Liver (tissue), 9 donors: ENCODE measurements around the gene PTPRD. TPM values are rescaled to one million over a fixed set of nuclear protein-coding genes. Genes with fewer than 3 reads are reported as not detected.

ENCODE experiments used
- DNase-seq: peaks from one replicate; pipeline ENCODE4 v3.0.0-alpha.2; 2017; ENCODE audit warnings: low spot score
- H3K27ac ChIP-seq, 2 donors: one replicate each; pipeline ENCODE4 v1.7.0; 2013; ENCODE audit warnings: inconsistent platforms in 2 of 2, low read length in 2 of 2, control low read depth in 1 of 2, low read depth in 1 of 2, mild to moderate bottlenecking in 1 of 2
- H3K27me3 ChIP-seq, 4 donors: one replicate each; pipeline versions ENCODE4 v1.6.1 to v1.7.0; 2013; ENCODE audit warnings: low read length in 3 of 4, inconsistent platforms in 1 of 4, mild to moderate bottlenecking in 1 of 4, moderate library complexity in 1 of 4; ENCODE audit not compliant: control insufficient read depth in 4 of 4, insufficient read depth in 4 of 4
- H3K36me3 ChIP-seq, 4 donors: one replicate each; pipeline versions ENCODE4 v1.6.1 to v1.7.0; 2013; ENCODE audit warnings: low read length in 3 of 4, mild to moderate bottlenecking in 3 of 4, low read depth in 1 of 4, moderate library complexity in 1 of 4; ENCODE audit not compliant: control insufficient read depth in 4 of 4, insufficient read depth in 3 of 4
- H3K4me1 ChIP-seq, 4 donors: one replicate each; pipeline versions ENCODE4 v1.6.1 to v1.7.0; 2013; ENCODE audit warnings: low read length in 3 of 4, mild to moderate bottlenecking in 3 of 4, moderate library complexity in 1 of 4; ENCODE audit not compliant: control insufficient read depth in 4 of 4, insufficient read depth in 4 of 4
- H3K4me3 ChIP-seq, 3 donors: one replicate each; pipeline versions ENCODE4 v1.6.1 to v1.7.0; 2013; ENCODE audit warnings: low read length in 3 of 3, control low read depth in 1 of 3, low read depth in 1 of 3, mild to moderate bottlenecking in 1 of 3
- H3K9ac ChIP-seq, 2 donors: one replicate each; pipeline ENCODE4 v1.7.0; 2013; ENCODE audit warnings: low read length in 2 of 2, mild to moderate bottlenecking in 2 of 2, moderate library complexity in 2 of 2, control low read depth in 1 of 2, low read depth in 1 of 2
- H3K9me3 ChIP-seq, 4 donors: one replicate each; pipeline versions ENCODE4 v1.6.1 to v1.7.0; 2013; ENCODE audit warnings: low read length in 3 of 4; ENCODE audit not compliant: control insufficient read depth in 4 of 4
- CTCF ChIP-seq: fragments of 150-350 bp; IDR thresholded peaks from 2 replicates; pipeline ENCODE4 v1.5.1; 2017; ENCODE audit warnings: improper control_type of control experiment, low read depth, low read length; ENCODE audit not compliant: missing input control
- EGR1 ChIP-seq, 2 donors: IDR thresholded peaks; 2 replicates each; pipeline ENCODE4 v1.6.1; 2016 to 2018; ENCODE audit warnings: antibody characterized with exemption in 2 of 2, low read depth in 2 of 2
- FOXA1 ChIP-seq: IDR thresholded peaks from 2 replicates; pipeline ENCODE4 v1.6.1; 2016; ENCODE audit warnings: antibody characterized with exemption
- FOXA2 ChIP-seq: IDR thresholded peaks from 2 replicates; pipeline ENCODE4 v1.6.1; 2016; ENCODE audit warnings: antibody characterized with exemption
- GABPA ChIP-seq, 2 donors: IDR thresholded peaks in 1 of 2; conservative IDR thresholded peaks in 1 of 2; 2 replicates each; pipeline ENCODE4 v1.6.1; 2016; ENCODE audit warnings: antibody characterized with exemption in 2 of 2, mild to moderate bottlenecking in 1 of 2, moderate library complexity in 1 of 2
- HNF4A ChIP-seq, 2 donors: conservative IDR thresholded peaks; 2 replicates each; pipeline ENCODE4 v1.6.1; 2016; ENCODE audit warnings: antibody characterized with exemption in 2 of 2, mild to moderate bottlenecking in 2 of 2
- HNF4G ChIP-seq: IDR thresholded peaks from 2 replicates; pipeline ENCODE4 v1.6.1; 2016; ENCODE audit warnings: antibody characterized with exemption
- JUND ChIP-seq, 2 donors: IDR thresholded peaks; 2 replicates each; pipeline ENCODE4 v1.6.1; 2016; ENCODE audit warnings: antibody characterized with exemption in 2 of 2
- NR2F2 ChIP-seq: IDR thresholded peaks from 2 replicates; pipeline ENCODE4 v1.6.1; 2016; ENCODE audit warnings: antibody characterized with exemption
- RAD21 ChIP-seq, 2 donors: IDR thresholded peaks; 2 replicates each; pipeline ENCODE4 v1.6.1; 2016; ENCODE audit warnings: antibody characterized with exemption in 2 of 2, mild to moderate bottlenecking in 2 of 2
- RXRA ChIP-seq, 2 donors: IDR thresholded peaks; 2 replicates each; pipeline ENCODE4 v1.6.1; 2017 to 2018; ENCODE audit warnings: antibody characterized with exemption in 2 of 2, mild to moderate bottlenecking in 1 of 2
- SP1 ChIP-seq: IDR thresholded peaks from 2 replicates; pipeline ENCODE4 v1.6.1; 2018; ENCODE audit warnings: antibody characterized with exemption, mild to moderate bottlenecking
- TAF1 ChIP-seq: conservative IDR thresholded peaks from 2 replicates; pipeline ENCODE4 v1.6.1; 2016; ENCODE audit warnings: antibody characterized with exemption, mild to moderate bottlenecking
- WGBS: extraction: QIAGEN DNeasy Blood & Tissue Kit; methylation state at CpG from one replicate; pipeline ENCODE4 v1.1.7; 2013; 5-methylcytosine and 5-hydroxymethylcytosine counted together
- polyA plus RNA-seq, 2 donors: library from polyadenylated mRNA; stranded (reverse) in 1 of 2; unstranded in 1 of 2; fragments of 200-250 nt in 1 of 2; fragments of >200 nt in 1 of 2; fragmentation: Nextera tagmentation in 1 of 2; extraction: Ambion mirVana in 1 of 2; gene quantifications; one replicate each; pipeline versions ENCODE4 v1.2.1 to v1.2.3, GENCODE V29; 2013 to 2015
- total RNA-seq, 2 donors: library from RNA; depleted of rRNA; stranded (reverse); fragments of >200 nt; gene quantifications; one replicate each; pipeline ENCODE4 v1.2.3, GENCODE V29; 2014
- TF ChIP-seq, protein P1 (sequence below): IDR thresholded peaks from 2 replicates; pipeline ENCODE4 v1.6.1; 2016; ENCODE audit warnings: antibody characterized with exemption
- TF ChIP-seq, protein P2 (sequence below): IDR thresholded peaks from 2 replicates; pipeline ENCODE4 v1.6.1; 2016; ENCODE audit warnings: antibody characterized with exemption, mild to moderate bottlenecking
- TF ChIP-seq, protein P3 (sequence below): IDR thresholded peaks from 2 replicates; pipeline ENCODE4 v1.6.1; 2016; ENCODE audit warnings: antibody characterized with exemption
- TF ChIP-seq, protein P4 (sequence below): IDR thresholded peaks from 2 replicates; pipeline ENCODE4 v1.6.1; 2016; ENCODE audit warnings: antibody characterized with exemption
- donor health status: healthy.
- donor health status: healthy.
- donor health status: healthy.
- donor health status: healthy.
- donor health status: healthy.

The PTPRD gene
- total and polyA plus RNA-seq, 4 donors, result 0.78 to 34.2 (median 4.7) TPM

GRCh38 chr9:8943392-8943791, 1669.4 kb downstream of the PTPRD start:
- TF ChIP-seq RXRA (IDR thresholded peaks at IDR 0.05), result no peak
- TF ChIP-seq, protein P1, sequence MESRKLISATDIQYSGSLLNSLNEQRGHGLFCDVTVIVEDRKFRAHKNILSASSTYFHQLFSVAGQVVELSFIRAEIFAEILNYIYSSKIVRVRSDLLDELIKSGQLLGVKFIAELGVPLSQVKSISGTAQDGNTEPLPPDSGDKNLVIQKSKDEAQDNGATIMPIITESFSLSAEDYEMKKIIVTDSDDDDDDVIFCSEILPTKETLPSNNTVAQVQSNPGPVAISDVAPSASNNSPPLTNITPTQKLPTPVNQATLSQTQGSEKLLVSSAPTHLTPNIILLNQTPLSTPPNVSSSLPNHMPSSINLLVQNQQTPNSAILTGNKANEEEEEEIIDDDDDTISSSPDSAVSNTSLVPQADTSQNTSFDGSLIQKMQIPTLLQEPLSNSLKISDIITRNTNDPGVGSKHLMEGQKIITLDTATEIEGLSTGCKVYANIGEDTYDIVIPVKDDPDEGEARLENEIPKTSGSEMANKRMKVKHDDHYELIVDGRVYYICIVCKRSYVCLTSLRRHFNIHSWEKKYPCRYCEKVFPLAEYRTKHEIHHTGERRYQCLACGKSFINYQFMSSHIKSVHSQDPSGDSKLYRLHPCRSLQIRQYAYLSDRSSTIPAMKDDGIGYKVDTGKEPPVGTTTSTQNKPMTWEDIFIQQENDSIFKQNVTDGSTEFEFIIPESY, result no peak
- TF ChIP-seq, protein P2, sequence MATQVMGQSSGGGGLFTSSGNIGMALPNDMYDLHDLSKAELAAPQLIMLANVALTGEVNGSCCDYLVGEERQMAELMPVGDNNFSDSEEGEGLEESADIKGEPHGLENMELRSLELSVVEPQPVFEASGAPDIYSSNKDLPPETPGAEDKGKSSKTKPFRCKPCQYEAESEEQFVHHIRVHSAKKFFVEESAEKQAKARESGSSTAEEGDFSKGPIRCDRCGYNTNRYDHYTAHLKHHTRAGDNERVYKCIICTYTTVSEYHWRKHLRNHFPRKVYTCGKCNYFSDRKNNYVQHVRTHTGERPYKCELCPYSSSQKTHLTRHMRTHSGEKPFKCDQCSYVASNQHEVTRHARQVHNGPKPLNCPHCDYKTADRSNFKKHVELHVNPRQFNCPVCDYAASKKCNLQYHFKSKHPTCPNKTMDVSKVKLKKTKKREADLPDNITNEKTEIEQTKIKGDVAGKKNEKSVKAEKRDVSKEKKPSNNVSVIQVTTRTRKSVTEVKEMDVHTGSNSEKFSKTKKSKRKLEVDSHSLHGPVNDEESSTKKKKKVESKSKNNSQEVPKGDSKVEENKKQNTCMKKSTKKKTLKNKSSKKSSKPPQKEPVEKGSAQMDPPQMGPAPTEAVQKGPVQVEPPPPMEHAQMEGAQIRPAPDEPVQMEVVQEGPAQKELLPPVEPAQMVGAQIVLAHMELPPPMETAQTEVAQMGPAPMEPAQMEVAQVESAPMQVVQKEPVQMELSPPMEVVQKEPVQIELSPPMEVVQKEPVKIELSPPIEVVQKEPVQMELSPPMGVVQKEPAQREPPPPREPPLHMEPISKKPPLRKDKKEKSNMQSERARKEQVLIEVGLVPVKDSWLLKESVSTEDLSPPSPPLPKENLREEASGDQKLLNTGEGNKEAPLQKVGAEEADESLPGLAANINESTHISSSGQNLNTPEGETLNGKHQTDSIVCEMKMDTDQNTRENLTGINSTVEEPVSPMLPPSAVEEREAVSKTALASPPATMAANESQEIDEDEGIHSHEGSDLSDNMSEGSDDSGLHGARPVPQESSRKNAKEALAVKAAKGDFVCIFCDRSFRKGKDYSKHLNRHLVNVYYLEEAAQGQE, result no peak
- TF ChIP-seq, protein P3, sequence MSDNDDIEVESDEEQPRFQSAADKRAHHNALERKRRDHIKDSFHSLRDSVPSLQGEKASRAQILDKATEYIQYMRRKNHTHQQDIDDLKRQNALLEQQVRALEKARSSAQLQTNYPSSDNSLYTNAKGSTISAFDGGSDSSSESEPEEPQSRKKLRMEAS, result no peak
- Histone ChIP-seq H3K9ac (no peak overlapping the region), H3K36me3 (no peaks in the 10 kb centered on the region), H3K4me3 (no peak overlapping the region), H3K27me3 (no peaks in the 10 kb centered on the region), H3K4me1 (no peaks in the 10 kb centered on the region), H3K27ac (no peak overlapping the region), H3K9me3 (peaks cover 0 to 3% (median 0%) of the 10 kb centered on the region in 4 donors)
- WGBS, result 78% methylated on average over 1 of the region's 1 CpG
- no peak for DNase-seq

DNA sequence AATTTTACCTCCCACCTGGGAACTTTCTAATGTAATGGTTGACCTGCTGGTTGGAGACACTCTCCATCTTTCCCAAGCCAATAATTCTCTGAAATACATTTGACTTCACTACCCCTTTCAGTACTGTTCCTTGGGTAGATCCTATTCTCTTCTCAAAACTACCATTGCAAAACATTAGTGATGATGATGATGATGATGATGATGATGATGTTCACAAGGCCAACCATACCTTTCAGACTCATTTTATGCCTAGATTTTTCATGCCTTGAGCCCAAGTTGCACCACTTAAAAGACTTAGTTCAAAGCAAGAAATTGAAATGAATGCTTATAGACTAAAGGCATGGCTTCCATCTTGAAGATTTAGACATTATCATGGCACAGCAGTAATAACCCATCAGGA, 1672.2 kb downstream of the PTPRD start:
- H3K4me1 ChIP-seq, result no peaks in the 10 kb centered on the region
- no peaks in the 10 kb centered on the region for H3K27me3 ChIP-seq
- DNase-seq, result no peak
- H3K9ac ChIP-seq, result no peak overlapping the region
- no peak for TF ChIP-seq JUND (IDR thresholded peaks at IDR 0.05)
- TF ChIP-seq, protein P4, sequence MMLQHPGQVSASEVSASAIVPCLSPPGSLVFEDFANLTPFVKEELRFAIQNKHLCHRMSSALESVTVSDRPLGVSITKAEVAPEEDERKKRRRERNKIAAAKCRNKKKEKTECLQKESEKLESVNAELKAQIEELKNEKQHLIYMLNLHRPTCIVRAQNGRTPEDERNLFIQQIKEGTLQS, result no peak
- no peak for TF ChIP-seq SP1
- no peak for TF ChIP-seq NR2F2
- TF ChIP-seq HNF4A (conservative IDR thresholded peaks at IDR 0.05), result no peak
- TF ChIP-seq, protein P1, result no peak
- no peak for TF ChIP-seq RXRA (IDR thresholded peaks at IDR 0.05)
- TF ChIP-seq CTCF, result no peak
- TF ChIP-seq EGR1 (IDR thresholded peaks at IDR 0.05; ENCODE audit: low read depth in 2 of 2), result no peak
- TF ChIP-seq FOXA1, result no peak
- no peak for TF ChIP-seq TAF1
- TF ChIP-seq, protein P3, result no peak
- no peak for TF ChIP-seq RAD21 (IDR thresholded peaks at IDR 0.05)
- TF ChIP-seq, protein P2, result no peak
- no peak for TF ChIP-seq HNF4G
- TF ChIP-seq FOXA2, result no peak
- TF ChIP-seq GABPA (IDR thresholded peaks at IDR 0.05 in 1 of 2, conservative IDR thresholded peaks at IDR 0.05 in 1 of 2), result no peak
- no peak overlapping the region for H3K27ac ChIP-seq
- H3K9me3 ChIP-seq, result peaks cover 0 to 3% (median 0%) of the 10 kb centered on the region in 4 donors
- no peaks in the 10 kb centered on the region for H3K36me3 ChIP-seq
- H3K4me3 ChIP-seq, result no peak overlapping the region
